K562 (cell line): ENCODE results near the gene CCDC87. TPM values are rescaled to one million over a fixed set of nuclear protein-coding genes. Genes with fewer than 3 reads are reported as not detected.

Experiments
- BCOR ChIP-seq: fragments of 450-650 bp; IDR thresholded peaks from 2 replicates; pipeline ENCODE4 v1.6.1; 2016
- BRD9 ChIP-seq: fragments of 450-650 bp; IDR thresholded peaks from 2 replicates; pipeline ENCODE4 v1.6.1; 2018; ENCODE audit warnings: low read depth; ENCODE audit not compliant: partially characterized antibody
- E2F3 ChIP-seq: fragments of 250-450 bp; sonication (Bioruptor Pico); IDR thresholded peaks from 2 replicates; pipeline ENCODE4 v1.4.0; 2020; ENCODE audit warnings: mild to moderate bottlenecking
- ESRRA ChIP-seq: fragments of 450-650 bp; IDR thresholded peaks from 2 replicates; pipeline ENCODE4 v1.6.1; 2014; ENCODE audit warnings: low read depth, mild to moderate bottlenecking, moderate library complexity, borderline replicate concordance
- HDAC2 ChIP-seq: fragments of 450-650 bp; IDR thresholded peaks from 2 replicates; pipeline ENCODE4 v1.6.1; 2016; ENCODE audit warnings: mild to moderate bottlenecking
- HMG20B ChIP-seq: fragments of 250-450 bp; sonication (Bioruptor Pico); IDR thresholded peaks from 2 replicates; pipeline ENCODE4 v1.5.0; 2021; ENCODE audit warnings: mild to moderate bottlenecking
- HNRNPUL1 ChIP-seq: fragments of 200-400 bp; formaldehyde crosslinking; IDR thresholded peaks from 2 replicates; pipeline ENCODE4 v1.6.1; 2017; ENCODE audit warnings: low read length
- ILK ChIP-seq: fragments of 450-650 bp; IDR thresholded peaks from 2 replicates; pipeline ENCODE4 v1.6.1; 2016; ENCODE audit warnings: missing genetic modification characterization, low read depth, mild to moderate bottlenecking, missing compliant biosample characterization, moderate library complexity, borderline replicate concordance
- NBN ChIP-seq: fragments of 450-650 bp; IDR thresholded peaks from 2 replicates; pipeline ENCODE4 v1.6.1; 2016; ENCODE audit warnings: low read depth, mild to moderate bottlenecking
- SIN3B ChIP-seq: fragments of 450-650 bp; IDR thresholded peaks from 2 replicates; pipeline ENCODE4 v1.6.1; 2017; ENCODE audit warnings: low read depth, mild to moderate bottlenecking, moderate library complexity
- SMARCA4 ChIP-seq: fragments of 450-650 bp; IDR thresholded peaks from 2 replicates; pipeline ENCODE4 v1.6.1; 2016
- SMARCA5 ChIP-seq: fragments of 450-650 bp; IDR thresholded peaks from 2 replicates; pipeline ENCODE4 v1.6.1; 2016
- XRCC3 ChIP-seq: fragments of 450-650 bp; IDR thresholded peaks from 2 replicates; pipeline ENCODE4 v1.6.1; 2017; ENCODE audit warnings: mild to moderate bottlenecking, moderate library complexity
- ZFP36 ChIP-seq: fragments of 150-350 bp; IDR thresholded peaks from 2 replicates; pipeline ENCODE4 v1.6.1; 2018; ENCODE audit warnings: low read length, low read depth; ENCODE audit not compliant: partially characterized antibody
- polyA plus RNA-seq, 8 experiments: library from polyadenylated mRNA; depleted of rRNA in 4 of 8; stranded (reverse) in 5 of 8; unstranded in 3 of 8; fragments of >200 nt; fragmentation: Nextera tagmentation in 2 of 8; fragmentation: Illumina TruSeq in 1 of 8; extraction: Ambion mirVana in 2 of 8; extraction: Trizol in 1 of 8; gene quantifications; 2 replicates each; pipeline versions ENCODE4 v1.2.1 to v1.2.3, GENCODE V29; 2011 to 2014; ENCODE audit warnings: inconsistent platforms in 1 of 8, missing spikeins in 1 of 8
- total RNA-seq, 7 experiments: library from RNA; depleted of rRNA in 6 of 7; stranded (reverse); fragments of >200 nt in 6 of 7; fragmentation: Illumina TruSeq in 2 of 7; extraction: Trizol in 2 of 7; gene quantifications; 2 replicates each; pipeline versions ENCODE4 v1.2.1 to v1.2.3, GENCODE V29; 2011 to 2021; ENCODE audit warnings: low replicate concordance in 1 of 7
- TF ChIP-seq, protein P1 (sequence below): fragments of 250-450 bp; sonication (Bioruptor Pico); IDR thresholded peaks from 2 replicates; pipeline ENCODE4 v1.9.0; 2021; ENCODE audit warnings: mild to moderate bottlenecking
- TF ChIP-seq, protein P2 (sequence below), 3 experiments: fragments of 200-800 bp in 1 of 3; sonication (Bioruptor generic) in 1 of 3; sonication (generic) in 1 of 3; formaldehyde crosslinking in 1 of 3; IDR thresholded peaks; 2 replicates each; pipeline versions ENCODE4 v1.6.1 to v1.8.0; 2016 to 2022; ENCODE audit warnings: mild to moderate bottlenecking in 2 of 3, missing compliant biosample characterization in 2 of 3, missing genetic modification characterization in 2 of 3, missing genetic modification reagents in 1 of 3
- TF ChIP-seq, protein P3 (sequence below): fragments of 450-650 bp; IDR thresholded peaks from 2 replicates; pipeline ENCODE4 v1.6.1; 2016; ENCODE audit warnings: antibody characterized with exemption
- TF ChIP-seq, protein P4 (sequence below): fragments of 450-650 bp; IDR thresholded peaks from 2 replicates; pipeline ENCODE4 v1.6.1; 2018; ENCODE audit not compliant: partially characterized antibody
- TF ChIP-seq, protein P5 (sequence below): fragments of 250-450 bp; sonication (Bioruptor Pico); IDR thresholded peaks from 2 replicates; pipeline ENCODE4 v1.4.0; 2020; ENCODE audit warnings: mild to moderate bottlenecking, moderate library complexity

Gene CCDC87
- total and polyA plus RNA-seq, 9 of the 15 experiments (the other 6 are each of a cell fraction or from before 2014, with no cell fraction given) = 0.03 to 0.44 (median 0.15) TPM; not detected in 1

DNA sequence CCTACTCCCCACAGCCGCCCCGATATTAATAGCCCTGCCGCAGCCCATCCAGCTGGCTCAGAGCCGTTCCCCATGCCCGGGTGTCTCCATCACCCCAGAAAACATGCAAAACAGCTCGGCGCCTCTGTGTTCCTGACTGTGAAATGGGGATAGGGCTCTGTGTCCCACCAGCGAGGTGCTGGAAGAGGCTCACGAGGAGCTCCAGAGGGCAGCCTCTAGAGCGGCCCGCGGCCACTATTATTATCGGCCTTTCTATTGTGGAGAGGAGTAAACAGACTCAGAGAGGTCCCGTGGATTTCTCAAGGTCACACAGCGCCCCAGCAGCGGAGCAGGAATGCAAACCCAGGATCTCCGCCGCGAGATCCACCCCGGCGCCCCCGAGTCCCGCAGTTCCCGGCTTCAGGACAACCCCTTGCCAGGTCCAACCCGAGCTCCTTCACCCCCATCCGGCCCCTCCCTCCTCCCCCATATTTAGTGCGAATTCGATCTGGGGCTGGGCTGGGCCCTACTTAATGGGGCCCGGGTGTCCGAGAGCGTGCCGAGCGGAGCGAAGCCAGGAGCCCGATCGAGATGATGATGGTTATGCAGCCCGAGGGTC lies 46.4 kb downstream of the CCDC87 start, which contains the start of gene ACTN3 (continued):
- TF ChIP-seq, protein P1, sequence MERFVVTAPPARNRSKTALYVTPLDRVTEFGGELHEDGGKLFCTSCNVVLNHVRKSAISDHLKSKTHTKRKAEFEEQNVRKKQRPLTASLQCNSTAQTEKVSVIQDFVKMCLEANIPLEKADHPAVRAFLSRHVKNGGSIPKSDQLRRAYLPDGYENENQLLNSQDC (CRISPR knock-in tag) = no peak
- TF ChIP-seq, protein P2, sequence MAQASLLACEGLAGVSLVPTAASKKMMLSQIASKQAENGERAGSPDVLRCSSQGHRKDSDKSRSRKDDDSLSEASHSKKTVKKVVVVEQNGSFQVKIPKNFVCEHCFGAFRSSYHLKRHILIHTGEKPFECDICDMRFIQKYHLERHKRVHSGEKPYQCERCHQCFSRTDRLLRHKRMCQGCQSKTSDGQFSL (CRISPR knock-in tag; IDR thresholded peaks at IDR 0.05) = no peak
- TF ChIP-seq, protein P2 (tag; IDR thresholded peaks at IDR 0.05) = 0 out of 4 replicates have a peak, but pooled peaks of 1 of the 2 experiments have one; percentile 9
- TF ChIP-seq HDAC2 (peak; percentile 99), ESRRA (peak; percentile 52), SMARCA5 (peak; percentile 97), SIN3B (no peak), XRCC3 (no peak), BRD9 (peak; percentile 92), HNRNPUL1 (no peak), SMARCA4 (no peak), HMG20B (CRISPR knock-in tag) (no peak), BCOR (peak; percentile 100), E2F3 (CRISPR knock-in tag) (peak; percentile 14; the same call in 1 of the 2 replicates), NBN (0 out of 2 replicates have a peak, but pooled peaks have one; percentile 40), ILK (tag) (no peak), ZFP36 (peak; percentile 92)
- TF ChIP-seq, protein P3, sequence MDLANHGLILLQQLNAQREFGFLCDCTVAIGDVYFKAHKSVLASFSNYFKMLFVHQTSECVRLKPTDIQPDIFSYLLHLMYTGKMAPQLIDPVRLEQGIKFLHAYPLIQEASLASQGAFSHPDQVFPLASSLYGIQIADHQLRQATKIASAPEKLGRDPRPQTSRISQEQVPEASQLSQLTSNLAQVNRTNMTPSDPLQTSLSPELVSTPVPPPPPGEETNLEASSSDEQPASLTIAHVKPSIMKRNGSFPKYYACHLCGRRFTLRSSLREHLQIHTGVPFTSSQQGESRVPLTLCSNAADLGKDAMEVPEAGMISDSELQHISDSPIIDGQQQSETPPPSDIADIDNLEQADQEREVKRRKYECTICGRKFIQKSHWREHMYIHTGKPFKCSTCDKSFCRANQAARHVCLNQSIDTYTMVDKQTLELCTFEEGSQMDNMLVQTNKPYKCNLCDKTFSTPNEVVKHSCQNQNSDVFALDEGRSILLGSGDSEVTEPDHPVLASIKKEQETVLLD = peak; percentile 23; the same call in 1 of the 2 replicates
- TF ChIP-seq, protein P4, sequence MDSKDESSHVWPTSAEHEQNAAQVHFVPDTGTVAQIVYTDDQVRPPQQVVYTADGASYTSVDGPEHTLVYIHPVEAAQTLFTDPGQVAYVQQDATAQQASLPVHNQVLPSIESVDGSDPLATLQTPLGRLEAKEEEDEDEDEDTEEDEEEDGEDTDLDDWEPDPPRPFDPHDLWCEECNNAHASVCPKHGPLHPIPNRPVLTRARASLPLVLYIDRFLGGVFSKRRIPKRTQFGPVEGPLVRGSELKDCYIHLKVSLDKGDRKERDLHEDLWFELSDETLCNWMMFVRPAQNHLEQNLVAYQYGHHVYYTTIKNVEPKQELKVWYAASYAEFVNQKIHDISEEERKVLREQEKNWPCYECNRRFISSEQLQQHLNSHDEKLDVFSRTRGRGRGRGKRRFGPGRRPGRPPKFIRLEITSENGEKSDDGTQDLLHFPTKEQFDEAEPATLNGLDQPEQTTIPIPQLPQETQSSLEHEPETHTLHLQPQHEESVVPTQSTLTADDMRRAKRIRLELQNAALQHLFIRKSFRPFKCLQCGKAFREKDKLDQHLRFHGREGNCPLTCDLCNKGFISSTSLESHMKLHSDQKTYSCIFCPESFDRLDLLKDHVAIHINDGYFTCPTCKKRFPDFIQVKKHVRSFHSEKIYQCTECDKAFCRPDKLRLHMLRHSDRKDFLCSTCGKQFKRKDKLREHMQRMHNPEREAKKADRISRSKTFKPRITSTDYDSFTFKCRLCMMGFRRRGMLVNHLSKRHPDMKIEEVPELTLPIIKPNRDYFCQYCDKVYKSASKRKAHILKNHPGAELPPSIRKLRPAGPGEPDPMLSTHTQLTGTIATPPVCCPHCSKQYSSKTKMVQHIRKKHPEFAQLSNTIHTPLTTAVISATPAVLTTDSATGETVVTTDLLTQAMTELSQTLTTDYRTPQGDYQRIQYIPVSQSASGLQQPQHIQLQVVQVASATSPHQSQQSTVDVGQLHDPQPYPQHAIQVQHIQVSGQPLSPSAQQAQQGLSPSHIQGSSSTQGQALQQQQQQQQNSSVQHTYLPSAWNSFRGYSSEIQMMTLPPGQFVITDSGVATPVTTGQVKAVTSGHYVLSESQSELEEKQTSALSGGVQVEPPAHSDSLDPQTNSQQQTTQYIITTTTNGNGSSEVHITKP = no peak
- TF ChIP-seq, protein P5, sequence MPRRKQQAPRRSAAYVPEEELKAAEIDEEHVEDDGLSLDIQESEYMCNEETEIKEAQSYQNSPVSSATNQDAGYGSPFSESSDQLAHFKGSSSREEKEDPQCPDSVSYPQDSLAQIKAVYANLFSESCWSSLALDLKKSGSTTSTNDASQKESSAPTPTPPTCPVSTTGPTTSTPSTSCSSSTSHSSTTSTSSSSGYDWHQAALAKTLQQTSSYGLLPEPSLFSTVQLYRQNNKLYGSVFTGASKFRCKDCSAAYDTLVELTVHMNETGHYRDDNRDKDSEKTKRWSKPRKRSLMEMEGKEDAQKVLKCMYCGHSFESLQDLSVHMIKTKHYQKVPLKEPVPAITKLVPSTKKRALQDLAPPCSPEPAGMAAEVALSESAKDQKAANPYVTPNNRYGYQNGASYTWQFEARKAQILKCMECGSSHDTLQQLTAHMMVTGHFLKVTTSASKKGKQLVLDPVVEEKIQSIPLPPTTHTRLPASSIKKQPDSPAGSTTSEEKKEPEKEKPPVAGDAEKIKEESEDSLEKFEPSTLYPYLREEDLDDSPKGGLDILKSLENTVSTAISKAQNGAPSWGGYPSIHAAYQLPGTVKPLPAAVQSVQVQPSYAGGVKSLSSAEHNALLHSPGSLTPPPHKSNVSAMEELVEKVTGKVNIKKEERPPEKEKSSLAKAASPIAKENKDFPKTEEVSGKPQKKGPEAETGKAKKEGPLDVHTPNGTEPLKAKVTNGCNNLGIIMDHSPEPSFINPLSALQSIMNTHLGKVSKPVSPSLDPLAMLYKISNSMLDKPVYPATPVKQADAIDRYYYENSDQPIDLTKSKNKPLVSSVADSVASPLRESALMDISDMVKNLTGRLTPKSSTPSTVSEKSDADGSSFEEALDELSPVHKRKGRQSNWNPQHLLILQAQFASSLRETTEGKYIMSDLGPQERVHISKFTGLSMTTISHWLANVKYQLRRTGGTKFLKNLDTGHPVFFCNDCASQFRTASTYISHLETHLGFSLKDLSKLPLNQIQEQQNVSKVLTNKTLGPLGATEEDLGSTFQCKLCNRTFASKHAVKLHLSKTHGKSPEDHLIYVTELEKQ = no peak
